ENCODE data around the gene FLRT2.

DNA sequence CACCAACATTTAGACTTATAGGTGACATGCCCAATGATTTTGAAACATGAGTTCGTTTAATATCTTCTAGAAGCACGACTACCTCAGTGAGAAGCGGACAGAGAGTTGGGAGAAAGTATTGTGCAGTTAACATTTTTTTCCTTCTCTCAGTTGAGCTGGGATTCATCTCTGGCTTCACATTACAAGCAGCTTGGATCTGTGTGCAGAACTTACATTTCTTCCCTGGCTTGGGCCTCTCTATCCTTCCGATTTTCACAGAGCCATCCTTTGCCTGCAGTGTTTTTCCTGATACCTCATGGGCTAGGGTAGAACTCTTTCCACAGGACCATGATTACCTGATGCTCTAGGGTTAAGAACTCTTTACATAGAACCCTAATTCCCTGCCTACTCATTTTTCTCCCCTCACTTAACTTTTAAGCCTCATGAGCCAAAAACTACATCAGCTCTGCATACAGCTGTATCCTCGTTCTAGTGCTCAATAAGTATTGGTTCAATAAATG lies 86.5 kb downstream of the FLRT2 start:
- TF ChIP-seq CTCF (IDR thresholded peaks at IDR 0.05) (no peak), POLR2A (IDR thresholded peaks at IDR 0.05) (no peak)
